Osteocyte (in vitro differentiated cells): ENCODE data around the gene NSRP1. TPM values are rescaled to one million over a fixed set of nuclear protein-coding genes. Genes with fewer than 3 reads are reported as not detected.
"Not testable (repeated sequence)": the region's sequence is repeated elsewhere in the genome, so short reads cannot be mapped to it uniquely, and the experiment has no call there.

Experiments
- DNase-seq: peaks from one replicate; pipeline ENCODE4 v3.0.0; 2021; ENCODE audit warnings: mixed read lengths; ENCODE audit not compliant: unreplicated experiment; ENCODE audit errors: extremely low spot score
- H3K27ac Mint-ChIP-seq: one replicate; pipeline ENCODE4 v1.8.0; 2021; ENCODE audit warnings: mild to moderate bottlenecking, mixed read lengths; ENCODE audit not compliant: unreplicated experiment
- H3K27me3 Mint-ChIP-seq: one replicate; pipeline ENCODE4 v1.8.0; 2021; ENCODE audit warnings: mixed read lengths; ENCODE audit not compliant: unreplicated experiment
- H3K36me3 Mint-ChIP-seq: one replicate; pipeline ENCODE4 v1.8.0; 2021; ENCODE audit warnings: mixed read lengths; ENCODE audit not compliant: unreplicated experiment
- H3K4me1 Mint-ChIP-seq: one replicate; pipeline ENCODE4 v1.8.0; 2021; ENCODE audit warnings: mixed read lengths; ENCODE audit not compliant: unreplicated experiment
- H3K4me3 Mint-ChIP-seq: one replicate; pipeline ENCODE4 v1.8.0; 2021; ENCODE audit warnings: mild to moderate bottlenecking, moderate library complexity, mixed read lengths; ENCODE audit not compliant: unreplicated experiment
- H3K9me3 Mint-ChIP-seq: one replicate; pipeline ENCODE4 v1.8.0; 2021; ENCODE audit warnings: mixed read lengths; ENCODE audit not compliant: unreplicated experiment
- total RNA-seq: library from RNA; stranded (reverse); gene quantifications from 2 replicates; pipeline ENCODE4 v1.2.1, GENCODE V29; 2021
- TF ChIP-seq, protein P1 (sequence below): fragments of 200-600 bp; sonication (generic); IDR thresholded peaks from 2 replicates; pipeline ENCODE4 v1.5.0; 2021; ENCODE audit warnings: antibody characterized with exemption, mild to moderate bottlenecking, moderate library complexity

NSRP1 gene
- total RNA-seq, 1 donor from 2014 or later = 26.5 TPM

DNA sequence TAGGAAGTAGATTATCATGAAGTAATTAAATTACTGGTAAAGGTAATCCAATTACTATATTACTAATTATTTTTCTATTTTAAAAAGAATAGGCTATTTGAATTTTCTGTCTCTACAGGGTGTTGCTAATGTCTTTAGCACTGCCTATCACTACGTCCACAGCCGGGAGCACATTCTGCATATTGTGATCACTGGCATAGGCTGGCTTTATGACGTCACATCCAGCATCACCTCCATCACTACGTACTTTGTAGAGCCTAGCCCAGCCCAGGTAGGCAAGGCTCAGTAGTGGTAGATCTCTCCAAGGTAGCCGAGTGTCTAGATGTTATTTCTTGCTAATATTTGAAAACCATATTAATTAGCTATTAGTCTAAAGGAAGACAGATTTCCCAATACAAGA lies 33.8 kb upstream of the NSRP1 start:
- Mint-ChIP-seq H3K36me3 (no peaks in the 10 kb centered on the region), H3K27me3 (peaks cover 48% of the 10 kb centered on the region), H3K4me1 (no peaks in the 10 kb centered on the region), H3K4me3 (no peak overlapping the region), H3K9me3 (no peaks in the 10 kb centered on the region), H3K27ac (no peak overlapping the region)
- no peak for DNase-seq
- TF ChIP-seq, protein P1, sequence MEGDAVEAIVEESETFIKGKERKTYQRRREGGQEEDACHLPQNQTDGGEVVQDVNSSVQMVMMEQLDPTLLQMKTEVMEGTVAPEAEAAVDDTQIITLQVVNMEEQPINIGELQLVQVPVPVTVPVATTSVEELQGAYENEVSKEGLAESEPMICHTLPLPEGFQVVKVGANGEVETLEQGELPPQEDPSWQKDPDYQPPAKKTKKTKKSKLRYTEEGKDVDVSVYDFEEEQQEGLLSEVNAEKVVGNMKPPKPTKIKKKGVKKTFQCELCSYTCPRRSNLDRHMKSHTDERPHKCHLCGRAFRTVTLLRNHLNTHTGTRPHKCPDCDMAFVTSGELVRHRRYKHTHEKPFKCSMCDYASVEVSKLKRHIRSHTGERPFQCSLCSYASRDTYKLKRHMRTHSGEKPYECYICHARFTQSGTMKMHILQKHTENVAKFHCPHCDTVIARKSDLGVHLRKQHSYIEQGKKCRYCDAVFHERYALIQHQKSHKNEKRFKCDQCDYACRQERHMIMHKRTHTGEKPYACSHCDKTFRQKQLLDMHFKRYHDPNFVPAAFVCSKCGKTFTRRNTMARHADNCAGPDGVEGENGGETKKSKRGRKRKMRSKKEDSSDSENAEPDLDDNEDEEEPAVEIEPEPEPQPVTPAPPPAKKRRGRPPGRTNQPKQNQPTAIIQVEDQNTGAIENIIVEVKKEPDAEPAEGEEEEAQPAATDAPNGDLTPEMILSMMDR = no peak

DNA sequence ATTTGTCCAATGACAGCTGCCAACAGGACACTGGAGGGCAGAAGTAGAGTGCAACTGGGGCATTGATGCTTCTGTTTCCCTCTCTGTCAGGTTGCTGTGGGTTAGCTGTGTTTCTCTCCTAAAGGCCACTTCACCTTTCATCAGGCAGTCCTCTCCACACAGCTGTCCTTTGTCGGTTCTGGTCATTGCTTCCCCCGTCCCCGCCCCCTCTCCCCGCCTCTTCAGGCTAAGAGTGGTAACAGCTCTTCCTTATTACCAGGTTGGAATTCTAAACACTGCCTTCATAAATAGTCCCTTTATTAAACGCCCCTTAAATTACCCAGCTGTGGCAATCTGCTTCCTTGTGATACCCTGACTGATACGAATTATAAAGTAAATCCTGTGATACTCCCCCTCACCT lies 31.8 kb upstream of the NSRP1 start:
- Mint-ChIP-seq H3K27me3 (peaks cover 30% of the 10 kb centered on the region), H3K4me3 (no peak overlapping the region), H3K27ac (no peak overlapping the region), H3K9me3 (no peaks in the 10 kb centered on the region), H3K36me3 (no peaks in the 10 kb centered on the region), H3K4me1 (no peaks in the 10 kb centered on the region)
- TF ChIP-seq, protein P1 = no peak
- DNase-seq = no peak

DNA sequence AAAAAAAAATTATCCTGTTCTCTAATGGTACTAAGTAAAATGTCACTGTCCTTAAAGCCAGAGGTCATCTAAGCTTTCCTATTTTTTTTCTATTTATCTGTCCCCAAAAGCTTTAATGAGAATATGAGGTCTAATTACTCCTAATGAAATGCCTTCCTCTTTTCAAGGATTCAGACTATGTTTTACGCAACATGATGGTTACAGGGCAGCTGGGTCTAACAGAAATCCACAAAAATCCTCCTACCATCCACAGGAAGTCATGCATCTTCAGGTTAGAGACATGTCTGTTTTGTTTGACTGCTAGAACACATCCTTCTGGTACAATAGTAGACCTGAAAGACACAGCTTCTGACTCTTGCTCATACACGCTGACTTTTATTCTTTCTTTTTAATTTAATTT lies 29.7 kb upstream of the NSRP1 start:
- DNase-seq = no peak
- Mint-ChIP-seq H3K4me3 (no peak overlapping the region), H3K36me3 (no peaks in the 10 kb centered on the region), H3K27ac (no peak overlapping the region), H3K27me3 (peaks cover 12% of the 10 kb centered on the region), H3K9me3 (no peaks in the 10 kb centered on the region), H3K4me1 (peaks cover 10% of the 10 kb centered on the region)
- TF ChIP-seq, protein P1 = no peak

DNA sequence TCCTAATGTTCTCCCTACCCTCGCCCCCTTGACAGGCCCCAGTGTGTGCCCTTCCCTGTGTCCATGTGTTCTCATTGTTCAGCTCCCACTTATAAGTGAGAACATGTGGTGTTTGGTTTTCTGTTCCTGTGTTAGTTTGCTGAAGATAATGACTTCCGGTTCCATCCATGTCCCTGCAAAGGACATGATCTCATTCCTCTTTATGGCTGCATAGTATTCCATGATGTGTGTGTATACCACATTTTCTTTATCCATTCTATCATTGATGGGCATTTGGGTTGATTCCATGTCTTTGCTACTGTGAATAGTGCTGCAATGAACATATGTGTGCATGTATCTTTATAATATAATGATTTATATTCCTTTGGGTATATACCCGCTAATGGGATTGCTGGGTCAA lies 29.2 kb upstream of the NSRP1 start:
- H3K4me3 Mint-ChIP-seq, DNase-seq, H3K36me3 Mint-ChIP-seq, H3K9me3 Mint-ChIP-seq, H3K27ac Mint-ChIP-seq: not testable (repeated sequence)
- H3K27me3 Mint-ChIP-seq = peaks cover 12% of the 10 kb centered on the region
- H3K4me1 Mint-ChIP-seq = peaks cover 12% of the 10 kb centered on the region

DNA sequence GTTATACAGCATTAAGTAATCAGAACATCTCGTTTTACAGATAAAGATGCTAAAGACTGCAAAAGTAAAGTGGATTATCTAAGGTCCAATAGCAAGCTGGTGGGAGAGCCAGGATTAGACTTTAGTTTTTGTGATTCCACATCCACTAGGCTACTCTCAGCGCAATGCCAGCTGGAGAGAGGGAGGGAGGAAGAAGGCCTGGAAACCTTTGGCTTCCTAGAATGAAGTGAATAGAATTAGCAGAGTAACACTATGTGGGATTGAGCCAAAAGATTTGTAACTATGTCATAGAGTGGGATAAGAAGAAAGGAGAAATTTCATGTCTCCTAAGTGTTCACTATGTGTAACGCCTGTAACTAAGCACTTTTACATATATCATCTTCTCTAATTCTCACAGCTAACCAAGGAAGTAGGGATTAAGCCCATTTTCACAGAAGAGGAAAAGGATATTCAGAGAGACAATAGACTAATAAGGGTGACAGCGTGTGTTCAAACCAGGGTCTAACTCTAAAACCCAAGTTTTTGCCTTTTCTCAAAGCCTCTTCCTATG lies 25.4 kb upstream of the NSRP1 start:
- Mint-ChIP-seq H3K4me1 (peaks cover 21% of the 10 kb centered on the region), H3K27me3 (peaks cover 2% of the 10 kb centered on the region), H3K27ac (peak overlapping the region; percentile 61), H3K4me3 (no peak overlapping the region), H3K36me3 (no peaks in the 10 kb centered on the region), H3K9me3 (no peaks in the 10 kb centered on the region)
- TF ChIP-seq, protein P1 = no peak
- no peak for DNase-seq

DNA sequence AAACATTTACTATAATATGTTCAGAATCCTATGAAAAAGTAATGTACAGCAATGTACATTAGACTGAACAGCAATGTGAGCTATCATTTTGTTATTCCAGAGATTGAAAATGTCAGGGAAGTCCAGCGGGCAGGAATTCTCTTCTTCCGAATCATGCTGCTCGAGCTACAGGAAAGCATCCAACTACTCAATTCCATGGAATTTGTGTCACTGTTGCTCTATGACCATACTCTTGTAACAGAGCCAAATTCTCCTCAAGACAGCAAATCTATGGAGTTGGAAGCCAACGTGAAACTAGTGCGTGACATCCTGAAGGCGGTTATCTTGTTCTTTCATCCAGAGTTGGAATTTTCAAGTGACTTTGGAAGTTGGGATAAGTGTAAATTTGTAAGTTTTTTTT lies 24.8 kb upstream of the NSRP1 start:
- peak overlapping the region; percentile 61 for H3K27ac Mint-ChIP-seq
- H3K4me3 Mint-ChIP-seq = no peak overlapping the region
- H3K36me3 Mint-ChIP-seq = no peaks in the 10 kb centered on the region

More for the DNA sequence above, 24.8 kb upstream of the NSRP1 start:
- no peak for DNase-seq
- H3K4me1 Mint-ChIP-seq = peaks cover 21% of the 10 kb centered on the region
- TF ChIP-seq, protein P1 = no peak
- H3K27me3 Mint-ChIP-seq = peaks cover 2% of the 10 kb centered on the region
- no peaks in the 10 kb centered on the region for H3K9me3 Mint-ChIP-seq
